ENCODE data around the gene NOXA1. TPM values are rescaled to one million over a fixed set of nuclear protein-coding genes. Genes with fewer than 3 reads are reported as not detected.
A peak's percentile ranks its signal among the peaks of the same experiment; 100 is the strongest.

The NOXA1 gene
- total RNA-seq, 6 donors from 2014 or later, result 3.3 to 34.6 (median 11.7) TPM

GRCh38 chr9:137405677-137406081 is 17.5 kb upstream of the NOXA1 start:
- 79 to 86% methylated on average over 11 of the region's 11 CpGs for WGBS, 2 donors
- peak overlapping the region in 1 of 4 donors; percentile 81 for H3K27ac ChIP-seq
- no peak for ATAC-seq (ENCODE audit: low FRiP score in 2 of 2)

GRCh38 chr9:137406085-137406760 is 17.0 kb upstream of the NOXA1 start:
- no peak for ATAC-seq (ENCODE audit: low FRiP score in 2 of 2)
- Histone ChIP-seq H3K36me3 (no peaks in the 10 kb centered on the region), H3K4me3 (peak overlapping the region in 3 of 4 donors; percentile 22 to 46 (median 45)), H3K9me3 (no peaks in the 10 kb centered on the region), H3K27ac (peak overlapping the region in 3 of 4 donors; percentile 56 to 81 (median 61)), H3K27me3 (peaks cover 0 to 4% (median 1%) of the 10 kb centered on the region in 4 donors), H3K4me1 (peaks cover 22 to 38% (median 30%) of the 10 kb centered on the region in 4 donors)
- 50 to 60% methylated on average over 19 to 20 of the region's 20 CpGs for WGBS, 2 donors
- no peak for TF ChIP-seq POLR2A (IDR thresholded peaks at IDR 0.05)
- no peak for TF ChIP-seq EP300 (IDR thresholded peaks at IDR 0.05)
- TF ChIP-seq POLR2AphosphoS5 (IDR thresholded peaks at IDR 0.05), result no peak
- no peak for TF ChIP-seq CTCF (IDR thresholded peaks at IDR 0.05)
- DNase-seq, result peak in 1 of 2 donors; percentile 80

More at GRCh38 chr9:137405677-137406081, 17.5 kb upstream of the NOXA1 start:
- no peak for TF ChIP-seq POLR2AphosphoS5 (IDR thresholded peaks at IDR 0.05)
- no peak for TF ChIP-seq POLR2A (IDR thresholded peaks at IDR 0.05)
- no peak for TF ChIP-seq CTCF (IDR thresholded peaks at IDR 0.05)
- TF ChIP-seq EP300 (IDR thresholded peaks at IDR 0.05), result no peak
- no peaks in the 10 kb centered on the region for H3K9me3 ChIP-seq
- peaks cover 16 to 32% (median 24%) of the 10 kb centered on the region in 4 donors for H3K4me1 ChIP-seq
- no peak for DNase-seq
- no peak overlapping the region for H3K4me3 ChIP-seq
- H3K27me3 ChIP-seq, result peaks cover 0 to 4% (median 1%) of the 10 kb centered on the region in 4 donors
- no peaks in the 10 kb centered on the region for H3K36me3 ChIP-seq

- 16% methylated on average over 16 of the region's 63 CpGs; no CpG with 5 or more reads in 1 of the 2 donors for WGBS, 2 donors
- H3K27me3 ChIP-seq, result peaks cover 0 to 4% (median 1%) of the 10 kb centered on the region in 4 donors
- ATAC-seq (ENCODE audit: low FRiP score in 2 of 2), result peak; percentile 79 to 91
- peaks cover 30 to 46% (median 36%) of the 10 kb centered on the region in 4 donors for H3K4me1 ChIP-seq
- DNase-seq, result peak; percentile 65 to 94
- H3K36me3 ChIP-seq, result no peaks in the 10 kb centered on the region
- H3K27ac ChIP-seq, result peak overlapping the region in 3 of 4 donors; percentile 56 to 81 (median 61)
- H3K9me3 ChIP-seq, result no peaks in the 10 kb centered on the region
- TF ChIP-seq EP300 (IDR thresholded peaks at IDR 0.05) (no peak), CTCF (IDR thresholded peaks at IDR 0.05) (peak; percentile 77 to 97 (median 94))
- H3K4me3 ChIP-seq, result peak overlapping the region; percentile 20 to 46 (median 34)
These were observed 16.2 kb upstream of the NOXA1 start for GRCh38 chr9:137406876-137407589.

GRCh38 chr9:137407590-137408300 is 15.4 kb upstream of the NOXA1 start:
- H3K9me3 ChIP-seq, result no peaks in the 10 kb centered on the region
- H3K4me1 ChIP-seq, result peaks cover 34 to 50% (median 41%) of the 10 kb centered on the region in 4 donors
- H3K36me3 ChIP-seq, result no peaks in the 10 kb centered on the region
- H3K4me3 ChIP-seq, result peak overlapping the region in 1 of 4 donors; percentile 45
- DNase-seq, result peak in 1 of 2 donors; percentile 59
- peak in 1 of 2 donors; percentile 62 for ATAC-seq (ENCODE audit: low FRiP score in 2 of 2)
- 83 to 86% methylated on average over 22 to 26 of the region's 31 CpGs for WGBS, 2 donors
- H3K27me3 ChIP-seq, result peaks cover 0 to 4% (median 1%) of the 10 kb centered on the region in 4 donors
- TF ChIP-seq EP300 (IDR thresholded peaks at IDR 0.05), result no peak
- TF ChIP-seq POLR2AphosphoS5 (IDR thresholded peaks at IDR 0.05), result no peak
- no peak for TF ChIP-seq CTCF (IDR thresholded peaks at IDR 0.05)
- no peak for TF ChIP-seq POLR2A (IDR thresholded peaks at IDR 0.05)
- peak overlapping the region in 2 of 4 donors; percentile 61 to 81 for H3K27ac ChIP-seq
